Mesendoderm (in vitro differentiated cells): Measurements from ENCODE around the gene PLET1.

ENCODE experiments used
- DNase-seq: peaks from one replicate; pipeline ENCODE4 v3.0.0; 2013
- H2AK5ac ChIP-seq: 2 replicates; pipeline ENCODE4 v1.6.1; 2013; ENCODE audit warnings: low read length, inconsistent platforms
- H2BK120ac ChIP-seq: 2 replicates; pipeline ENCODE4 v1.6.1; 2013; ENCODE audit warnings: low read depth, mild to moderate bottlenecking, low read length, moderate library complexity, mixed read lengths
- H2BK15ac ChIP-seq: replicated peaks from 2 replicates; pipeline ENCODE4 v1.6.1; 2013; ENCODE audit warnings: low read depth, mild to moderate bottlenecking, moderate library complexity
- H2BK5ac ChIP-seq: 2 replicates; pipeline ENCODE4 v1.6.1; 2013; ENCODE audit warnings: low read length, inconsistent platforms
- H3K18ac ChIP-seq: 2 replicates; pipeline ENCODE4 v1.6.1; 2013; ENCODE audit warnings: mild to moderate bottlenecking, low read length, mixed read lengths
- H3K23ac ChIP-seq: one replicate; pipeline ENCODE4 v1.6.1; 2013; ENCODE audit warnings: low read length
- H3K27ac ChIP-seq: 2 replicates; pipeline ENCODE4 v1.5.1; 2013; ENCODE audit warnings: low read depth, mild to moderate bottlenecking, inconsistent platforms, low read length, moderate library complexity
- H3K27me3 ChIP-seq: 2 replicates; pipeline ENCODE4 v1.6.1; 2013; ENCODE audit warnings: low read length, control low read depth, mild to moderate bottlenecking, inconsistent platforms; ENCODE audit not compliant: insufficient read depth, poor library complexity
- H3K36me3 ChIP-seq: 2 replicates; pipeline ENCODE4 v1.6.1; 2013; ENCODE audit warnings: low read length, inconsistent platforms; ENCODE audit not compliant: control insufficient read depth, insufficient read depth
- H3K4ac ChIP-seq: one replicate; pipeline ENCODE4 v1.6.1; 2013; ENCODE audit warnings: low read depth, mild to moderate bottlenecking, low read length, moderate library complexity
- H3K4me1 ChIP-seq: 2 replicates; pipeline ENCODE4 v1.6.1; 2013; ENCODE audit warnings: low read depth, low read length, inconsistent platforms; ENCODE audit not compliant: control insufficient read depth
- H3K4me2 ChIP-seq: 2 replicates; pipeline ENCODE4 v1.6.1; 2013; ENCODE audit warnings: low read length
- H3K4me3 ChIP-seq: 2 replicates; pipeline ENCODE4 v1.5.1; 2013; ENCODE audit warnings: mild to moderate bottlenecking, low read length
- H3K56ac ChIP-seq: one replicate; pipeline ENCODE4 v1.6.1; 2013; ENCODE audit warnings: low read length
- H3K79me1 ChIP-seq: 2 replicates; pipeline ENCODE4 v1.6.1; 2013; ENCODE audit warnings: low read length, inconsistent platforms
- H3K79me2 ChIP-seq: 2 replicates; pipeline ENCODE4 v1.6.1; 2013; ENCODE audit warnings: mild to moderate bottlenecking, low read length; ENCODE audit not compliant: control insufficient read depth, insufficient read depth
- H3K9ac ChIP-seq: 2 replicates; pipeline ENCODE4 v1.6.1; 2013; ENCODE audit warnings: low read length, inconsistent platforms
- H4K5ac ChIP-seq: one replicate; pipeline ENCODE4 v1.6.1; 2013; ENCODE audit warnings: low read length
- H4K8ac ChIP-seq: one replicate; pipeline ENCODE4 v1.6.1; 2013; ENCODE audit warnings: low read depth, mild to moderate bottlenecking, control low read depth, low read length, moderate library complexity
- WGBS: extraction: QIAGEN DNeasy Blood & Tissue Kit; methylation state at CpG from one replicate; pipeline ENCODE4 v1.1.7; 2013; ENCODE audit warnings: low lambda C conversion rate, missing lambda C conversion rate; ENCODE audit not compliant: insufficient coverage; ENCODE audit errors: extremely low coverage; 5-methylcytosine and 5-hydroxymethylcytosine counted together

Gene PLET1

GRCh38 chr11:112296044-112296443 is 35.4 kb upstream of the PLET1 start:
- Histone ChIP-seq H3K9ac (no peak overlapping the region), H3K4me1 (peaks cover 2% of the 10 kb centered on the region), H2BK5ac (no peak overlapping the region), H3K79me1 (no peaks in the 10 kb centered on the region), H3K56ac (no peak overlapping the region), H3K36me3 (no peaks in the 10 kb centered on the region), H3K79me2 (no peaks in the 10 kb centered on the region), H2BK120ac (no peak overlapping the region), H3K4me2 (no peak overlapping the region), H3K4me3 (no peak overlapping the region), H2AK5ac (no peak overlapping the region), H3K23ac (no peak overlapping the region), H4K5ac (no peak overlapping the region), H3K27me3 (no peaks in the 10 kb centered on the region), H4K8ac (no peak overlapping the region), H3K27ac (no peak overlapping the region), H2BK15ac (no peak overlapping the region), H3K18ac (no peak overlapping the region), H3K4ac (no peak overlapping the region)
- WGBS: no CpG with 5 or more reads among the region's 4 CpGs
- DNase-seq: no peak

GRCh38 chr11:112294688-112295340 is 34.2 kb upstream of the PLET1 start:
- Histone ChIP-seq H3K4me3 (no peak overlapping the region), H3K4ac (no peak overlapping the region), H3K56ac (no peak overlapping the region), H2AK5ac (no peak overlapping the region), H3K27ac (no peak overlapping the region), H3K79me1 (no peaks in the 10 kb centered on the region), H4K5ac (no peak overlapping the region), H4K8ac (no peak overlapping the region), H2BK5ac (no peak overlapping the region), H2BK120ac (no peak overlapping the region), H3K4me2 (no peak overlapping the region), H3K4me1 (peaks cover 2% of the 10 kb centered on the region), H2BK15ac (no peak overlapping the region), H3K18ac (no peak overlapping the region), H3K36me3 (no peaks in the 10 kb centered on the region), H3K23ac (no peak overlapping the region), H3K27me3 (no peaks in the 10 kb centered on the region), H3K9ac (no peak overlapping the region), H3K79me2 (no peaks in the 10 kb centered on the region)
- WGBS: no CpG with 5 or more reads among the region's 3 CpGs
- DNase-seq: no peak

- H3K36me3 ChIP-seq: no peaks in the 10 kb centered on the region
- H4K8ac ChIP-seq: no peak overlapping the region
- H2BK5ac ChIP-seq: no peak overlapping the region
- no peak overlapping the region for H4K5ac ChIP-seq
- no peak overlapping the region for H3K4me3 ChIP-seq
- peaks cover under 1% of the 10 kb centered on the region for H3K4me1 ChIP-seq
- no peaks in the 10 kb centered on the region for H3K79me2 ChIP-seq
- H2BK15ac ChIP-seq: no peak overlapping the region
- H3K23ac ChIP-seq: no peak overlapping the region
- no peaks in the 10 kb centered on the region for H3K79me1 ChIP-seq
- H3K27me3 ChIP-seq: no peaks in the 10 kb centered on the region
- WGBS: no CpG with 5 or more reads among the region's 2 CpGs
- DNase-seq: no peak
- no peak overlapping the region for H3K4me2 ChIP-seq
- H3K9ac ChIP-seq: no peak overlapping the region
- H3K27ac ChIP-seq: no peak overlapping the region
- no peak overlapping the region for H2AK5ac ChIP-seq
- H3K18ac ChIP-seq: no peak overlapping the region
- no peak overlapping the region for H2BK120ac ChIP-seq
- H3K4ac ChIP-seq: no peak overlapping the region
- H3K56ac ChIP-seq: no peak overlapping the region
Measured at GRCh38 chr11:112293614-112294013, 33.0 kb upstream of the PLET1 start.

GRCh38 chr11:112292785-112293407 is 32.2 kb upstream of the PLET1 start:
- no peak overlapping the region for H4K5ac ChIP-seq
- no peak overlapping the region for H3K4me3 ChIP-seq
- no peak overlapping the region for H3K4me2 ChIP-seq
- H3K56ac ChIP-seq: no peak overlapping the region
- H3K27ac ChIP-seq: no peak overlapping the region
- no peaks in the 10 kb centered on the region for H3K79me1 ChIP-seq
- H3K36me3 ChIP-seq: no peaks in the 10 kb centered on the region
- DNase-seq: no peak
- no peak overlapping the region for H2AK5ac ChIP-seq
- no peak overlapping the region for H3K4ac ChIP-seq
- no peak overlapping the region for H2BK15ac ChIP-seq
- no peak overlapping the region for H3K23ac ChIP-seq
- H3K18ac ChIP-seq: no peak overlapping the region
- no peaks in the 10 kb centered on the region for H3K79me2 ChIP-seq
- H3K27me3 ChIP-seq: no peaks in the 10 kb centered on the region
- H4K8ac ChIP-seq: no peak overlapping the region
- H3K4me1 ChIP-seq: no peaks in the 10 kb centered on the region
- no peak overlapping the region for H2BK5ac ChIP-seq
- H2BK120ac ChIP-seq: no peak overlapping the region
- no peak overlapping the region for H3K9ac ChIP-seq

- no peaks in the 10 kb centered on the region for H3K4me1 ChIP-seq
- no peak overlapping the region for H3K56ac ChIP-seq
- H3K27me3 ChIP-seq: no peaks in the 10 kb centered on the region
- no peak overlapping the region for H2BK5ac ChIP-seq
- no peak overlapping the region for H3K4ac ChIP-seq
- no peak overlapping the region for H3K27ac ChIP-seq
- H3K4me3 ChIP-seq: no peak overlapping the region
- H3K79me1 ChIP-seq: no peaks in the 10 kb centered on the region
- H4K8ac ChIP-seq: no peak overlapping the region
- H3K23ac ChIP-seq: no peak overlapping the region
- H3K4me2 ChIP-seq: no peak overlapping the region
- H2BK15ac ChIP-seq: no peak overlapping the region
- H4K5ac ChIP-seq: no peak overlapping the region
- DNase-seq: no peak
- no peak overlapping the region for H3K18ac ChIP-seq
- H2AK5ac ChIP-seq: no peak overlapping the region
- H2BK120ac ChIP-seq: no peak overlapping the region
- H3K36me3 ChIP-seq: no peaks in the 10 kb centered on the region
- no peak overlapping the region for H3K9ac ChIP-seq
- no peaks in the 10 kb centered on the region for H3K79me2 ChIP-seq
Measured at GRCh38 chr11:112292188-112292587, 31.5 kb upstream of the PLET1 start.

GRCh38 chr11:112291191-112291590 is 30.5 kb upstream of the PLET1 start:
- no peak overlapping the region for H4K5ac ChIP-seq
- no peak overlapping the region for H3K4me2 ChIP-seq
- H3K4ac ChIP-seq: no peak overlapping the region
- no peaks in the 10 kb centered on the region for H3K79me2 ChIP-seq
- H3K4me3 ChIP-seq: no peak overlapping the region
- H4K8ac ChIP-seq: no peak overlapping the region
- H2BK15ac ChIP-seq: no peak overlapping the region
- no peak overlapping the region for H2AK5ac ChIP-seq
- no peak overlapping the region for H2BK120ac ChIP-seq
- no peak overlapping the region for H3K27ac ChIP-seq
- no peaks in the 10 kb centered on the region for H3K79me1 ChIP-seq
- H3K36me3 ChIP-seq: no peaks in the 10 kb centered on the region
- WGBS: no CpG with 5 or more reads among the region's 6 CpGs
- no peak overlapping the region for H2BK5ac ChIP-seq
- H3K23ac ChIP-seq: no peak overlapping the region
- H3K4me1 ChIP-seq: no peaks in the 10 kb centered on the region
- H3K18ac ChIP-seq: no peak overlapping the region
- no peak overlapping the region for H3K9ac ChIP-seq
- DNase-seq: no peak
- H3K56ac ChIP-seq: no peak overlapping the region
- H3K27me3 ChIP-seq: no peaks in the 10 kb centered on the region
